ENCODE results near the gene NAT8L.
A peak's percentile ranks its signal among the peaks of the same experiment; 100 is the strongest.
"Not testable (repeated sequence)": the region's sequence is repeated elsewhere in the genome, so short reads cannot be mapped to it uniquely, and the experiment has no call there.

Gene NAT8L

DNA sequence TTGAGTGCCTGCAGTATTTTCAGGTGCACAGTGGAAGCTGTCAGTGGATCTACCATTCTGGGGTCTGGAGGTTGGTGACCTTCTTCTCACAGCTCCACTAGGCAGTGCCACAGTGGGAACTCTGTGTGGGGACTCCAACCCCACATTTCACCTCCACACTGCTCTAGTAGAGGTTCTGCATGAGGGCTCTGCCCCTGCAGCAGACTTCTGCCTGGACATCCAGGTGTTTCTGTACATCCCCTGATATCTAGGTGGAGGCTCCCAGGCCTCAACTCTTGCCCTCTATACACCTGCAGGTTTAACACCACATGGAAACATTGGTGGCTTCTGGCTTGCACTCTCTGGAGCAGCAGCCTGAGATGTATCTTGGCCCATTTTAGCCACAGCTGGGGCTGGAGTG lies 33.3 kb upstream of the NAT8L start:
- POLR2A ChIA-PET: no interaction called here
- CTCF ChIA-PET: no interaction called here
- H3K4me3 ChIP-seq (ENCODE audit: low read depth, low read length): no peak overlapping the region
- DNase-seq (ENCODE audit: low read depth, low spot score): no peak
- TF ChIP-seq, protein P1, sequence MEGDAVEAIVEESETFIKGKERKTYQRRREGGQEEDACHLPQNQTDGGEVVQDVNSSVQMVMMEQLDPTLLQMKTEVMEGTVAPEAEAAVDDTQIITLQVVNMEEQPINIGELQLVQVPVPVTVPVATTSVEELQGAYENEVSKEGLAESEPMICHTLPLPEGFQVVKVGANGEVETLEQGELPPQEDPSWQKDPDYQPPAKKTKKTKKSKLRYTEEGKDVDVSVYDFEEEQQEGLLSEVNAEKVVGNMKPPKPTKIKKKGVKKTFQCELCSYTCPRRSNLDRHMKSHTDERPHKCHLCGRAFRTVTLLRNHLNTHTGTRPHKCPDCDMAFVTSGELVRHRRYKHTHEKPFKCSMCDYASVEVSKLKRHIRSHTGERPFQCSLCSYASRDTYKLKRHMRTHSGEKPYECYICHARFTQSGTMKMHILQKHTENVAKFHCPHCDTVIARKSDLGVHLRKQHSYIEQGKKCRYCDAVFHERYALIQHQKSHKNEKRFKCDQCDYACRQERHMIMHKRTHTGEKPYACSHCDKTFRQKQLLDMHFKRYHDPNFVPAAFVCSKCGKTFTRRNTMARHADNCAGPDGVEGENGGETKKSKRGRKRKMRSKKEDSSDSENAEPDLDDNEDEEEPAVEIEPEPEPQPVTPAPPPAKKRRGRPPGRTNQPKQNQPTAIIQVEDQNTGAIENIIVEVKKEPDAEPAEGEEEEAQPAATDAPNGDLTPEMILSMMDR (IDR thresholded peaks at IDR 0.05; ENCODE audit: insufficient read depth, low read length, missing control alignments): no peak

DNA sequence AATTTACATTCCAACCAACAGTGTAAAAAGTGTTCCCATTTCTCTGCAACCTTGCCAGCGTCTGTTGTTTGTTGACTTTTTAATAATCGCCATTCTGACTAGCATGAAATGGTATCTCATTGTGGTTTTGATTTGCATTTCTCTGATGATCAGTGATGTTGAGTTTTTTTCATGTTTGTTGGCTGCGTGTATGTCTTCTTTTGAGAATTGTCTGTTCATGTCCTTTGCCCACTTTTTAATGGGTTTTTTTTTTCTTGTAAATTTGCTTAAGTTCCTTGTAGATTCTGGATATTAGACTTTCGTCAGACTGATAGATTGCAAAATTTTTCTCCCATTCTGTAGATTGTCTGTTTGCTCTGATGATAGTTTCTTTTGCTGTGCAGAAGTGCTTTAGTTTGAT lies 32.0 kb upstream of the NAT8L start:
- CTCF ChIA-PET; DNase-seq (ENCODE audit: low read depth, low spot score); H3K4me3 ChIP-seq (ENCODE audit: low read depth, low read length); POLR2A ChIA-PET: not testable (repeated sequence)

DNA sequence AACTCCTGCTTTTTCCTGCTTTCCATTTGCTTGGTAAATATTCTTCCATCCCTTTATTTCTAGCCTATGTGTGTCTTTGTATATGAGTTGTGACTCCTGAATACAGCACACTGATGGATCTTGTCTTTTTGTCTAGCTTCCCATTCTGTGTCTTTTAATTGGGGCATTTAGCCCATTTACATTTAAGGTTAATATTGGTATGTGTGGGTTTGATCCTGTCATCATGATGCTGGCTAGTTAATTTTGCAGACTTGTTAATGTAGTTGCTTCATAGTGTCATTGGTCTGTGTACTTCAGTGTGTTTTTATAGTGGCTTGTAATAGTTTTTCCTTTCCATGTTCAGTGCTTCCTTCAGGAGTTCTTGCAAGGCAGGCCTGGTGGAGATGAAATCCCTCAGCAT lies 28.0 kb upstream of the NAT8L start:
- POLR2A ChIA-PET; CTCF ChIA-PET; DNase-seq (ENCODE audit: low read depth, low spot score); H3K4me3 ChIP-seq (ENCODE audit: low read depth, low read length): not testable (repeated sequence)

DNA sequence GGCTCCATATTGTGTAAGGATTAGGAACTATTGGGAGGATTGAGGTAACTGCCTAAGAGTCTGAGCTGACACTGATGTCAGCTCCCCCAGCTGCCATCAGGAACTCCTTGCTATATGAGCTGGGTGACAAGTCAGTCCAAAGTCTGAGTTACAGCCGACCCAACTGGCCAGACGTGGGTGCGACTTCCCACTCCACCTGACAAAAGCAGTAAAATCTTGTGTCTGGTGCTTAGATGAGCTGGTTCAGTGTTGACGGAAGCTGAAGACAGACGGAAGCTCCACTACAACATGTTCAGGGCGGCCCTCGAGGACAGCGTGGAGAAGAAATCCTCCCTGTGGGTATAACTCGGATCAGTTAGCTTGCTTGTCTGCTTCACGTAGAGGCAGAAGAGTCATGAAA lies 22.8 kb upstream of the NAT8L start:
- TF ChIP-seq, protein P1 (IDR thresholded peaks at IDR 0.05; ENCODE audit: insufficient read depth, low read length, missing control alignments): no peak
- CTCF ChIA-PET: interaction anchor here (1.3 kb wide), 1 partner anchor 25 kb away, joined by 3 read pairs; no protein-coding TSS in a partner anchor
- POLR2A ChIA-PET: no interaction called here
- DNase-seq (ENCODE audit: low read depth, low spot score): no peak
- no peak overlapping the region for H3K4me3 ChIP-seq (ENCODE audit: low read depth, low read length)

DNA sequence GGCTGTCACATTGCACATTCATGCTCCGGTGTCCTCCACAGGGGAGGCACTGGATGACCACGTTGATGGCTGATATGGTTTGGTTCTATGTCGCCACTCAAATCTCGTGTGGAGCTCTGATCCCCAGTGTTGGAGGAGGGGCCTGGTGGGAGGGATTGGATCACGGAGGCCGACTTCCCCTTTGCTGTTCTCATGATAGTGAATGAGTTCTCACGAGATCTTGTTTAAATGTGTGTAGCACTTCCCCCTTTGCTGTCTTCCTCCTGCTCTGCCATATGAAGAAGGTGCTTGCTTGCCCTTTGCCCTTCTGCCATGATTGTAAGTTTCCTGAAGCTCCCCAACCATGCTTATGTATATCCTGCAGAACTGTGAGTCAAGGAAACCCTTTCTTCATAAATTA lies 22.3 kb upstream of the NAT8L start:
- POLR2A ChIA-PET: no interaction called here

DNA sequence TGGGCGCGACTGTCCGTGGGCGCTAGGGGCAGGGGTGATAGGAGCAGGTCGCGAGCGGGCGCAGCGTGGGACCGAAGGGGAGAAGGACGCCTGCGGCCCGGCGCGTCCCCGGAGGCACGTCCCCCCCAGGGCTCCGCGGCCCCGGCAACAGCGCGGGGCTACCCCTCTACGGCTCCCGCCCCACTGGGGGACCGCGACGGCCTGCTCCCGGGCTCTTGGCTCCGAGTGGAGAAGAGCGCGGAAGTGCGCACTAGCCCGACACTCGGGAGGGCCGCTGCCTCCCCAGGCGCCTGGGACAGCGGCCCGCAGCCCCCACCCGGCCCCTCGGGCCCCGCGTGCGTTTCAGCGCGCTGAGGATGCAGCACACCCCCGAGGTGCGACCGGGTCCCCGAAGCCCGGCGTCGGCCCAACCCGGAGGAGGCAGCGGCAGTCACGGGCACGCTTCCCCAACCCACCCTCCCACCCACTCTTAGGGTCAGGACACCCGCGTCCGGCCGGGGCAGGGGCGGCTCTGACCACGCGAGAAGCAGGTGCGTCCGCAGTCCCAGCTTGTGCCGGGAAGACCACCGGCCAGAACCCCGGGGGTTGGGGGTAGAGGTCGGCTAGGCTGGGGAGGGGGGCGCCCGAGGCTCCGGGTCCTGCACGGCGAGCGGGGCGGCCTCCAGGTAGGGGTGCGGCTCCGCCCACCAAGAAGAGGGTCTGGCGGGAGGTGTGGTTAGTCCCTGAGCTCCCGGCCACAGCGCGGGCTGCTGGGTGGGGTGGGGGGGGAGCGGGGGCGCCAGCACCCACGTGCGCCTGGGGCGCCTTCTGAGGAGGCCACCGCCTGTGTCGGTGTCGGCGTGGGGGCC lies 18.5 kb upstream of the NAT8L start:
- no peak for DNase-seq (ENCODE audit: low read depth, low spot score)
- peak overlapping the region; percentile 75; the same call in 1 of the 2 replicates for H3K4me3 ChIP-seq (ENCODE audit: low read depth, low read length)
- TF ChIP-seq, protein P1 (IDR thresholded peaks at IDR 0.05; ENCODE audit: insufficient read depth, low read length, missing control alignments): no peak
- ChIA-PET POLR2A (no interaction called here), CTCF (no interaction called here)

More for the DNA sequence above, 22.3 kb upstream of the NAT8L start:
- DNase-seq (ENCODE audit: low read depth, low spot score): no peak
- H3K4me3 ChIP-seq (ENCODE audit: low read depth, low read length): no peak overlapping the region
- TF ChIP-seq, protein P1 (IDR thresholded peaks at IDR 0.05; ENCODE audit: insufficient read depth, low read length, missing control alignments): no peak
- CTCF ChIA-PET: interaction anchor here (1.3 kb wide), 1 partner anchor 26 kb away, joined by 3 read pairs; no protein-coding TSS in a partner anchor

DNA sequence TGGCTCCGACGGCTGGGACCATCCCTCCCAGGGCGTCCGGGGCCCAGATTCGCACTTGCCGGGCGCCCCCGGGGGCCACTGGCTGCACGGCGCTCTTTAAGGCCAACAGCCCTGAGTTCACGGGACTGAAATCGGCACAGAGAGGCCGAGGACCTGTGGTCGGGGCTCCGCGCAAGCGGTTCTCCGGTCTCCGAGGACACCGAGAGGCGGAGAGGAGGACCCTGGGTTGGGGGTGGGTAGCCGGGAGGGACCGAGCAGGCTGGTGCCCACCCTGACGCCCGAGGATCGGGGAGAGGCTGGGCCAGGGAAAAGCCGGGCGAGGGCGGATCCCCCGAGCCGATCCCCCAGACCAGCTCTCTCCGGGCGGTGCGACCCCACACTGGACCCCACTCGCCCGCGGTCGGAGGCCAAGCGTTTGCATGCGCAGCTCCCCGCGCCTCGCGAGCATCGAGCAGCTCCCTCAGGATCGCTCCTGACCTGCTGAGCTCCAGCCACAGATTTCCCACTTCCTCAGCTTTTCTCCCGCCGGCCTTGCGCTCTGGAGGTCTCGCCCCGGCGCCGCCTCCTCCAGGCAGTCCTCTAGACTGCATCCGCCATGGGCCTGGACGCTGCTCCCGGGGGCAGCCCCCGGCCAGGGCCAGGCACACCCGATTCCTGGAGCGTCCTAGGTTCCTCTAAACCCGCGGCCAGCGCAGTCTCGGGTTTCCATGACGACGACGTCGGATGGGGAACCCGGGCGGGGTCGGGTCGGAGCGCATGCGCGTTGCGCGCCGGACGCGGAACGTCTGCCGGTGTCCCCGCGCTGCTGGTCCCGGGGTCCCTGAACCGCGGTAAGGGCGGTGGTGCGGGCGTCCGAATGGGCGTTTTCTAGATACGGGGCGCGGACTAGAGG lies 17.6 kb upstream of the NAT8L start:
- DNase-seq (ENCODE audit: low read depth, low spot score): no peak
- H3K4me3 ChIP-seq (ENCODE audit: low read depth, low read length): peak overlapping the region; percentile 75
- ChIA-PET POLR2A (no interaction called here), CTCF (no interaction called here)
- TF ChIP-seq, protein P1 (IDR thresholded peaks at IDR 0.05; ENCODE audit: insufficient read depth, low read length, missing control alignments): no peak

Measured in AG04449 (cell line).